Muscle of leg (tissue), 9 donors: ENCODE measurements around the gene RPL22. TPM values are rescaled to one million over a fixed set of nuclear protein-coding genes. Genes with fewer than 3 reads are reported as not detected.

Experiments used
- polyA plus RNA-seq, 8 donors: library from polyadenylated mRNA; unstranded; fragments of 120-200 nt; gene quantifications; one replicate each; pipeline versions ENCODE4 v1.2.1 to v1.2.3, GENCODE V29; 2013; ENCODE audit warnings: inconsistent platforms in 1 of 8, low replicate concordance in 1 of 8; ENCODE audit not compliant: insufficient read length in 8 of 8, insufficient read depth in 1 of 8
- total RNA-seq: library from RNA; stranded (reverse); fragments of 120-200 nt; gene quantifications from one replicate; pipeline ENCODE4 v1.2.4, GENCODE V29; 2013

RPL22 gene
- total and polyA plus RNA-seq, 9 donors, result 487 to 828 (median 596) TPM

Other genes with a start within 250 kb of the RPL22 start
- gene NPHP4, start 207.2 kb downstream of the RPL22 start, total RNA-seq, result 1.9 TPM
- 1 to 10 TPM; 3.0 to 6.4 (median 4.2) TPM for gene NPHP4, start 207.2 kb downstream of the RPL22 start, polyA plus RNA-seq
- gene KCNAB2, start 153.7 kb downstream of the RPL22 start, total RNA-seq, result 2.4 TPM
- gene KCNAB2, start 153.7 kb downstream of the RPL22 start, polyA plus RNA-seq, result 1 to 10 TPM; 3.8 to 7.8 (median 5.4) TPM
- 0.09 TPM for gene CHD5, start 19.3 kb downstream of the RPL22 start, total RNA-seq
- gene CHD5, start 19.3 kb downstream of the RPL22 start, polyA plus RNA-seq, result under 1 TPM; 0.11 to 0.26 (median 0.19) TPM
- gene RNF207, start 6.5 kb upstream of the RPL22 start, total RNA-seq, result 16.4 TPM
- 10 to 100 TPM; 13.4 to 41.6 (median 24.0) TPM for gene RNF207, start 6.5 kb upstream of the RPL22 start, polyA plus RNA-seq
- 38.6 TPM for gene ICMT, start 36.4 kb upstream of the RPL22 start, total RNA-seq
- 10 to 100 TPM; 33.1 to 47.8 (median 40.2) TPM for gene ICMT, start 36.4 kb upstream of the RPL22 start, polyA plus RNA-seq
- not detected for gene HES3, start 44.6 kb upstream of the RPL22 start, total RNA-seq
- not detected for gene HES3, start 44.6 kb upstream of the RPL22 start, polyA plus RNA-seq
- 9.8 TPM for gene GPR153, start 61.5 kb upstream of the RPL22 start, total RNA-seq
- gene GPR153, start 61.5 kb upstream of the RPL22 start, polyA plus RNA-seq, result 10 to 100 TPM; 15.7 to 22.1 (median 17.7) TPM
- gene ACOT7, start 194.2 kb upstream of the RPL22 start, total RNA-seq, result 7.5 TPM
- gene ACOT7, start 194.2 kb upstream of the RPL22 start, polyA plus RNA-seq, result 10 to 100 TPM; 17.2 to 24.0 (median 20.6) TPM
- gene HES2, start 220.3 kb upstream of the RPL22 start, total RNA-seq, result not detected
- gene HES2, start 220.3 kb upstream of the RPL22 start, polyA plus RNA-seq, result under 1 TPM in 5 of 8 donors, not detected in 3; 0.06 to 0.62 (median 0.10) TPM
- gene ESPN, start 225.2 kb upstream of the RPL22 start, total RNA-seq, result 0.22 TPM
- 10 to 100 TPM in 1 of 8 donors, 1 to 10 TPM in 7; 1.2 to 14.3 (median 2.0) TPM for gene ESPN, start 225.2 kb upstream of the RPL22 start, polyA plus RNA-seq